HEK293 (cell line): ENCODE measurements around the gene GART.

ENCODE experiments used
- MEIS1 ChIP-seq: sonication (generic); formaldehyde crosslinking; IDR thresholded peaks from 2 replicates; pipeline ENCODE4 v1.8.1; 2022; ENCODE audit warnings: missing genetic modification reagents, mild to moderate bottlenecking, borderline replicate concordance
- SP3 ChIP-seq: fragments of 450-650 bp; formaldehyde crosslinking; IDR thresholded peaks from 2 replicates; pipeline ENCODE4 v1.5.1; 2016; ENCODE audit warnings: missing biosample characterization, missing genetic modification characterization
- ZBTB17 ChIP-seq: fragments of 450-650 bp; formaldehyde crosslinking; IDR thresholded peaks from 2 replicates; pipeline ENCODE4 v1.5.1; 2016; ENCODE audit warnings: missing biosample characterization, missing genetic modification characterization
- ZEB2 ChIP-seq: fragments of 450-650 bp; formaldehyde crosslinking; IDR thresholded peaks from 2 replicates; pipeline ENCODE4 v1.5.1; 2016; ENCODE audit warnings: missing biosample characterization, missing genetic modification characterization
- ZNF140 ChIP-seq: fragments of 450-650 bp; formaldehyde crosslinking; IDR thresholded peaks from 2 replicates; pipeline ENCODE4 v1.5.1; 2016; ENCODE audit warnings: missing biosample characterization, missing genetic modification characterization
- ZNF146 ChIP-seq: fragments of 450-650 bp; formaldehyde crosslinking; IDR thresholded peaks from 2 replicates; pipeline ENCODE4 v1.5.1; 2016; ENCODE audit warnings: missing biosample characterization, missing genetic modification characterization
- ZNF2 ChIP-seq: fragments of 450-650 bp; formaldehyde crosslinking; IDR thresholded peaks from 2 replicates; pipeline ENCODE4 v1.5.1; 2016; ENCODE audit warnings: missing biosample characterization, missing genetic modification characterization
- ZNF221 ChIP-seq: fragments of 450-650 bp; formaldehyde crosslinking; IDR thresholded peaks from 2 replicates; pipeline ENCODE4 v1.5.1; 2017; ENCODE audit warnings: missing biosample characterization, missing genetic modification characterization, borderline replicate concordance
- ZNF274 ChIP-seq, 2 experiments: fragments of 200-500 bp in 1 of 2; fragments of 450-650 bp in 1 of 2; sonication (Bioruptor generic) in 1 of 2; formaldehyde crosslinking in 1 of 2; IDR thresholded peaks; 2 replicates each; pipeline versions ENCODE4 v1.5.1 to v1.6.1; 2014 to 2016; ENCODE audit warnings: borderline replicate concordance in 1 of 2, inconsistent platforms in 1 of 2, low read length in 1 of 2, missing biosample characterization in 1 of 2, missing genetic modification characterization in 1 of 2
- ZNF350 ChIP-seq: fragments of 450-650 bp; formaldehyde crosslinking; IDR thresholded peaks from 2 replicates; pipeline ENCODE4 v1.5.0; 2017; ENCODE audit warnings: missing biosample characterization, mild to moderate bottlenecking, missing genetic modification characterization
- ZNF354C ChIP-seq: fragments of 450-650 bp; formaldehyde crosslinking; IDR thresholded peaks from 2 replicates; pipeline ENCODE4 v1.5.1; 2016; ENCODE audit warnings: missing biosample characterization, missing genetic modification characterization, low read depth, borderline replicate concordance
- ZNF404 ChIP-seq: fragments of 450-650 bp; formaldehyde crosslinking; IDR thresholded peaks from 2 replicates; pipeline ENCODE4 v1.5.1; 2017; ENCODE audit warnings: missing biosample characterization, missing genetic modification characterization
- ZNF514 ChIP-seq: fragments of 450-650 bp; formaldehyde crosslinking; IDR thresholded peaks from 2 replicates; pipeline ENCODE4 v1.5.1; 2016; ENCODE audit warnings: missing biosample characterization, missing genetic modification characterization
- ZNF544 ChIP-seq: fragments of 450-650 bp; formaldehyde crosslinking; IDR thresholded peaks from 2 replicates; pipeline ENCODE4 v1.5.0; 2017; ENCODE audit warnings: missing biosample characterization, missing genetic modification characterization
- ZNF549 ChIP-seq: fragments of 450-650 bp; IDR thresholded peaks from 2 replicates; pipeline ENCODE4 v1.5.1; 2018; ENCODE audit warnings: missing biosample characterization, missing genetic modification characterization, mild to moderate bottlenecking, inconsistent platforms, moderate library complexity
- ZNF561 ChIP-seq: fragments of 450-650 bp; IDR thresholded peaks from 2 replicates; pipeline ENCODE4 v1.5.1; 2018; ENCODE audit warnings: missing biosample characterization, missing genetic modification characterization, borderline replicate concordance
- ZNF747 ChIP-seq: fragments of 450-650 bp; formaldehyde crosslinking; IDR thresholded peaks from 2 replicates; pipeline ENCODE4 v1.5.1; 2016; ENCODE audit warnings: missing biosample characterization, missing genetic modification characterization
- ZNF776 ChIP-seq: fragments of 450-650 bp; formaldehyde crosslinking; IDR thresholded peaks from 2 replicates; pipeline ENCODE4 v1.5.0; 2017; ENCODE audit warnings: missing biosample characterization, missing genetic modification characterization, borderline replicate concordance
- ZNF792 ChIP-seq: fragments of 450-650 bp; formaldehyde crosslinking; IDR thresholded peaks from 2 replicates; pipeline ENCODE4 v1.5.1; 2016; ENCODE audit warnings: missing biosample characterization, missing genetic modification characterization
- ZSCAN16 ChIP-seq: fragments of 450-650 bp; formaldehyde crosslinking; IDR thresholded peaks from 2 replicates; pipeline ENCODE4 v1.5.1; 2016; ENCODE audit warnings: missing biosample characterization, missing genetic modification characterization
- TF ChIP-seq, protein P1 (sequence below): fragments of 450-650 bp; formaldehyde crosslinking; IDR thresholded peaks from 2 replicates; pipeline ENCODE4 v1.5.1; 2016; ENCODE audit warnings: missing biosample characterization, missing genetic modification characterization, borderline replicate concordance
- TF ChIP-seq, protein P2 (sequence below): fragments of 450-650 bp; formaldehyde crosslinking; IDR thresholded peaks from 2 replicates; pipeline ENCODE4 v1.5.1; 2017; ENCODE audit warnings: missing biosample characterization, missing genetic modification characterization
- TF ChIP-seq, protein P3 (sequence below): fragments of 450-650 bp; formaldehyde crosslinking; IDR thresholded peaks from 2 replicates; pipeline ENCODE4 v1.5.1; 2016; ENCODE audit warnings: missing biosample characterization, missing genetic modification characterization
- TF ChIP-seq, protein P4 (sequence below): fragments of 450-650 bp; formaldehyde crosslinking; IDR thresholded peaks from 2 replicates; pipeline ENCODE4 v1.5.1; 2016; ENCODE audit warnings: missing biosample characterization, missing genetic modification characterization
- TF ChIP-seq, protein P5 (sequence below): fragments of 450-650 bp; formaldehyde crosslinking; IDR thresholded peaks from 2 replicates; pipeline ENCODE4 v1.5.1; 2017; ENCODE audit warnings: missing biosample characterization, missing genetic modification characterization
- TF ChIP-seq, protein P6 (sequence below): fragments of 450-650 bp; formaldehyde crosslinking; IDR thresholded peaks from 2 replicates; pipeline ENCODE4 v1.5.1; 2016; ENCODE audit warnings: missing biosample characterization, missing genetic modification characterization, low read depth
- TF ChIP-seq, protein P7 (sequence below): fragments of 450-650 bp; formaldehyde crosslinking; IDR thresholded peaks from 2 replicates; pipeline ENCODE4 v1.5.1; 2016; ENCODE audit warnings: missing biosample characterization, missing genetic modification characterization

GART gene

DNA sequence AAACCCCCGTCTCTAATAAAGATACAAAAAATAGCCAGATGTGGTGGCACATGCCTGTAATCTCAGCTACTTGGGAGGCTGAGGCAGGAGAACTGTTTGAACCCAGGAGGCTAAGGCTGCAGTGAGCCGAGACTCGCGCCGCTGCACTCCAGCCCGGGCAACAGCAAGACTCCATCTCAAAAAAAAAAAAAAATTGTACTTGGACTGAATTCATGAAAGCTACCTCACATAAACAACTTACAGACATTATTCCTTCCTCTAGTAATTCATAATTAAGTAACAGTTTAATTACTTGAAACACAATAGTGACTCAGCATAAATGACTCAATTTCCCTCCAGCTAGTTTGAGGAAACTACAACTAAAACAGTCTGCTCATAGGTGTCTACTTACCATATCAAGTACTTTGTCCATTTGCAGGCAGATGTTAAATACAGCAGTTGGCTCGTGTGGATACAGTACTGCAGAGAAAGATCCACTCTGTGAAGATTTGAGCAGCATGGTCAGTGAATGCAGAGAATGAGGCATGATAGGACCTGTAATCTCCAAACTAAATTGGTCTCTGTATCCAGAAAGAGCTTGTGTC is 37.1 kb upstream of the GART start (continued):
- TF ChIP-seq ZNF514 (no peak), ZNF274 (IDR thresholded peaks at IDR 0.05; ENCODE audit: low read length) (no peak), ZNF274 (tag by site-specific recombination; IDR thresholded peaks at IDR 0.05; ENCODE audit: borderline replicate concordance) (no peak), ZNF2 (peak; percentile 54; the same call in 1 of the 2 replicates), ZNF561 (no peak), ZBTB17 (peak; percentile 51; the same call in 1 of the 2 replicates), ZNF146 (tag by site-specific recombination) (no peak), MEIS1 (no peak), ZNF544 (tag by site-specific recombination) (no peak), ZNF354C (tag by site-specific recombination) (no peak), ZNF792 (tag by site-specific recombination) (no peak), ZNF776 (no peak), ZNF221 (tag by site-specific recombination) (no peak), ZNF140 (tag by site-specific recombination) (no peak), SP3 (tag by site-specific recombination) (no peak), ZNF549 (tag by site-specific recombination) (no peak), ZNF747 (tag by site-specific recombination) (no peak), ZNF350 (no peak), ZNF404 (tag by site-specific recombination) (no peak), ZSCAN16 (tag by site-specific recombination) (no peak), ZEB2 (tag by site-specific recombination) (0 out of 2 replicates have a peak, but pooled peaks have one; percentile 38)
- TF ChIP-seq, protein P1, sequence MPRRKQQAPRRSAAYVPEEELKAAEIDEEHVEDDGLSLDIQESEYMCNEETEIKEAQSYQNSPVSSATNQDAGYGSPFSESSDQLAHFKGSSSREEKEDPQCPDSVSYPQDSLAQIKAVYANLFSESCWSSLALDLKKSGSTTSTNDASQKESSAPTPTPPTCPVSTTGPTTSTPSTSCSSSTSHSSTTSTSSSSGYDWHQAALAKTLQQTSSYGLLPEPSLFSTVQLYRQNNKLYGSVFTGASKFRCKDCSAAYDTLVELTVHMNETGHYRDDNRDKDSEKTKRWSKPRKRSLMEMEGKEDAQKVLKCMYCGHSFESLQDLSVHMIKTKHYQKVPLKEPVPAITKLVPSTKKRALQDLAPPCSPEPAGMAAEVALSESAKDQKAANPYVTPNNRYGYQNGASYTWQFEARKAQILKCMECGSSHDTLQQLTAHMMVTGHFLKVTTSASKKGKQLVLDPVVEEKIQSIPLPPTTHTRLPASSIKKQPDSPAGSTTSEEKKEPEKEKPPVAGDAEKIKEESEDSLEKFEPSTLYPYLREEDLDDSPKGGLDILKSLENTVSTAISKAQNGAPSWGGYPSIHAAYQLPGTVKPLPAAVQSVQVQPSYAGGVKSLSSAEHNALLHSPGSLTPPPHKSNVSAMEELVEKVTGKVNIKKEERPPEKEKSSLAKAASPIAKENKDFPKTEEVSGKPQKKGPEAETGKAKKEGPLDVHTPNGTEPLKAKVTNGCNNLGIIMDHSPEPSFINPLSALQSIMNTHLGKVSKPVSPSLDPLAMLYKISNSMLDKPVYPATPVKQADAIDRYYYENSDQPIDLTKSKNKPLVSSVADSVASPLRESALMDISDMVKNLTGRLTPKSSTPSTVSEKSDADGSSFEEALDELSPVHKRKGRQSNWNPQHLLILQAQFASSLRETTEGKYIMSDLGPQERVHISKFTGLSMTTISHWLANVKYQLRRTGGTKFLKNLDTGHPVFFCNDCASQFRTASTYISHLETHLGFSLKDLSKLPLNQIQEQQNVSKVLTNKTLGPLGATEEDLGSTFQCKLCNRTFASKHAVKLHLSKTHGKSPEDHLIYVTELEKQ (tag by site-specific recombination): 0 out of 2 replicates have a peak, but pooled peaks have one; percentile 20
- TF ChIP-seq, protein P2, sequence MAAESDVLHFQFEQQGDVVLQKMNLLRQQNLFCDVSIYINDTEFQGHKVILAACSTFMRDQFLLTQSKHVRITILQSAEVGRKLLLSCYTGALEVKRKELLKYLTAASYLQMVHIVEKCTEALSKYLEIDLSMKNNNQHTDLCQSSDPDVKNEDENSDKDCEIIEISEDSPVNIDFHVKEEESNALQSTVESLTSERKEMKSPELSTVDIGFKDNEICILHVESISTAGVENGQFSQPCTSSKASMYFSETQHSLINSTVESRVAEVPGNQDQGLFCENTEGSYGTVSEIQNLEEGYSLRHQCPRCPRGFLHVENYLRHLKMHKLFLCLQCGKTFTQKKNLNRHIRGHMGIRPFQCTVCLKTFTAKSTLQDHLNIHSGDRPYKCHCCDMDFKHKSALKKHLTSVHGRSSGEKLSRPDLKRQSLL (tag by site-specific recombination): no peak
- TF ChIP-seq, protein P3, sequence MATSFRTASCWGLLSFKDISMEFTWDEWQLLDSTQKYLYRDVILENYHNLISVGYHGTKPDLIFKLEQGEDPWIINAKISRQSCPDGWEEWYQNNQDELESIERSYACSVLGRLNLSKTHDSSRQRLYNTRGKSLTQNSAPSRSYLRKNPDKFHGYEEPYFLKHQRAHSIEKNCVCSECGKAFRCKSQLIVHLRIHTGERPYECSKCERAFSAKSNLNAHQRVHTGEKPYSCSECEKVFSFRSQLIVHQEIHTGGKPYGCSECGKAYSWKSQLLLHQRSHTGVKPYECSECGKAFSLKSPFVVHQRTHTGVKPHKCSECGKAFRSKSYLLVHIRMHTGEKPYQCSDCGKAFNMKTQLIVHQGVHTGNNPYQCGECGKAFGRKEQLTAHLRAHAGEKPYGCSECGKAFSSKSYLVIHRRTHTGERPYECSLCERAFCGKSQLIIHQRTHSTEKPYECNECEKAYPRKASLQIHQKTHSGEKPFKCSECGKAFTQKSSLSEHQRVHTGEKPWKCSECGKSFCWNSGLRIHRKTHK (tag by site-specific recombination): no peak
- TF ChIP-seq, protein P4, sequence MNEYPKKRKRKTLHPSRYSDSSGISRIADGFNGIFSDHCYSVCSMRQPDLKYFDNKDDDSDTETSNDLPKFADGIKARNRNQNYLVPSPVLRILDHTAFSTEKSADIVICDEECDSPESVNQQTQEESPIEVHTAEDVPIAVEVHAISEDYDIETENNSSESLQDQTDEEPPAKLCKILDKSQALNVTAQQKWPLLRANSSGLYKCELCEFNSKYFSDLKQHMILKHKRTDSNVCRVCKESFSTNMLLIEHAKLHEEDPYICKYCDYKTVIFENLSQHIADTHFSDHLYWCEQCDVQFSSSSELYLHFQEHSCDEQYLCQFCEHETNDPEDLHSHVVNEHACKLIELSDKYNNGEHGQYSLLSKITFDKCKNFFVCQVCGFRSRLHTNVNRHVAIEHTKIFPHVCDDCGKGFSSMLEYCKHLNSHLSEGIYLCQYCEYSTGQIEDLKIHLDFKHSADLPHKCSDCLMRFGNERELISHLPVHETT (tag by site-specific recombination): peak; percentile 23; the same call in 1 of the 2 replicates
- TF ChIP-seq, protein P5, sequence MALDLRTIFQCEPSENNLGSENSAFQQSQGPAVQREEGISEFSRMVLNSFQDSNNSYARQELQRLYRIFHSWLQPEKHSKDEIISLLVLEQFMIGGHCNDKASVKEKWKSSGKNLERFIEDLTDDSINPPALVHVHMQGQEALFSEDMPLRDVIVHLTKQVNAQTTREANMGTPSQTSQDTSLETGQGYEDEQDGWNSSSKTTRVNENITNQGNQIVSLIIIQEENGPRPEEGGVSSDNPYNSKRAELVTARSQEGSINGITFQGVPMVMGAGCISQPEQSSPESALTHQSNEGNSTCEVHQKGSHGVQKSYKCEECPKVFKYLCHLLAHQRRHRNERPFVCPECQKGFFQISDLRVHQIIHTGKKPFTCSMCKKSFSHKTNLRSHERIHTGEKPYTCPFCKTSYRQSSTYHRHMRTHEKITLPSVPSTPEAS: no peak
- TF ChIP-seq, protein P6, sequence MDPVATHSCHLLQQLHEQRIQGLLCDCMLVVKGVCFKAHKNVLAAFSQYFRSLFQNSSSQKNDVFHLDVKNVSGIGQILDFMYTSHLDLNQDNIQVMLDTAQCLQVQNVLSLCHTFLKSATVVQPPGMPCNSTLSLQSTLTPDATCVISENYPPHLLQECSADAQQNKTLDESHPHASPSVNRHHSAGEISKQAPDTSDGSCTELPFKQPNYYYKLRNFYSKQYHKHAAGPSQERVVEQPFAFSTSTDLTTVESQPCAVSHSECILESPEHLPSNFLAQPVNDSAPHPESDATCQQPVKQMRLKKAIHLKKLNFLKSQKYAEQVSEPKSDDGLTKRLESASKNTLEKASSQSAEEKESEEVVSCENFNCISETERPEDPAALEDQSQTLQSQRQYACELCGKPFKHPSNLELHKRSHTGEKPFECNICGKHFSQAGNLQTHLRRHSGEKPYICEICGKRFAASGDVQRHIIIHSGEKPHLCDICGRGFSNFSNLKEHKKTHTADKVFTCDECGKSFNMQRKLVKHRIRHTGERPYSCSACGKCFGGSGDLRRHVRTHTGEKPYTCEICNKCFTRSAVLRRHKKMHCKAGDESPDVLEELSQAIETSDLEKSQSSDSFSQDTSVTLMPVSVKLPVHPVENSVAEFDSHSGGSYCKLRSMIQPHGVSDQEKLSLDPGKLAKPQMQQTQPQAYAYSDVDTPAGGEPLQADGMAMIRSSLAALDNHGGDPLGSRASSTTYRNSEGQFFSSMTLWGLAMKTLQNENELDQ (tag by site-specific recombination): no peak
- TF ChIP-seq, protein P7, sequence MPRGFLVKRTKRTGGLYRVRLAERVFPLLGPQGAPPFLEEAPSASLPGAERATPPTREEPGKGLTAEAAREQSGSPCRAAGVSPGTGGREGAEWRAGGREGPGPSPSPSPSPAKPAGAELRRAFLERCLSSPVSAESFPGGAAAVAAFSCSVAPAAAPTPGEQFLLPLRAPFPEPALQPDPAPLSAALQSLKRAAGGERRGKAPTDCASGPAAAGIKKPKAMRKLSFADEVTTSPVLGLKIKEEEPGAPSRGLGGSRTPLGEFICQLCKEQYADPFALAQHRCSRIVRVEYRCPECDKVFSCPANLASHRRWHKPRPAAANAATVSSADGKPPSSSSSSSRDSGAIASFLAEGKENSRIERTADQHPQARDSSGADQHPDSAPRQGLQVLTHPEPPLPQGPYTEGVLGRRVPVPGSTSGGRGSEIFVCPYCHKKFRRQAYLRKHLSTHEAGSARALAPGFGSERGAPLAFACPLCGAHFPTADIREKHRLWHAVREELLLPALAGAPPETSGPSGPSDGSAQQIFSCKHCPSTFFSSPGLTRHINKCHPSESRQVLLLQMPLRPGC: no peak
